ENCODE results near the gene VAMP1.
A peak's percentile ranks its signal among the peaks of the same experiment; 100 is the strongest.

Gene VAMP1

GRCh38 chr12:6425590-6426531 lies 44.6 kb downstream of the VAMP1 start:
- no peak for DNase-seq (ENCODE audit: low read depth in 2 of 2, low spot score in 1 of 2)

- no peak for DNase-seq (ENCODE audit: low read depth in 2 of 2, low spot score in 1 of 2)
Measured at GRCh38 chr12:6424866-6425265, 45.6 kb downstream of the VAMP1 start.

GRCh38 chr12:6424008-6424347 lies 46.5 kb downstream of the VAMP1 start:
- DNase-seq (ENCODE audit: low read depth in 2 of 2, low spot score in 1 of 2), result no peak

GRCh38 chr12:6423267-6424007 lies 47.0 kb downstream of the VAMP1 start:
- peak in 1 of 2 donors; percentile 54 for DNase-seq (ENCODE audit: low read depth in 2 of 2, low spot score in 1 of 2)

GRCh38 chr12:6420364-6420763 lies 50.1 kb downstream of the VAMP1 start:
- DNase-seq (ENCODE audit: low read depth in 2 of 2, low spot score in 1 of 2), result no peak

- DNase-seq (ENCODE audit: low read depth in 2 of 2, low spot score in 1 of 2), result no peak
Measured at GRCh38 chr12:6418796-6419195, 51.7 kb downstream of the VAMP1 start.

- DNase-seq (ENCODE audit: low read depth in 2 of 2, low spot score in 1 of 2), result no peak
Measured at GRCh38 chr12:6416596-6416995, 53.9 kb downstream of the VAMP1 start.

Data from stimulated activated CD8-positive, alpha-beta memory T cell treated with anti-CD3 and anti-CD28 coated beads, Interleukin-4, amount 100 ng/mL, for 1 hour (primary cell).